ENCODE results near the gene PPP1R3E. TPM values are rescaled to one million over a fixed set of nuclear protein-coding genes. Genes with fewer than 3 reads are reported as not detected.
A peak's percentile ranks its signal among the peaks of the same experiment; 100 is the strongest.

PPP1R3E gene
- total and polyA plus RNA-seq, 2 of the 13 experiments (the other 11 are each of a cell fraction or from before 2014, with no cell fraction given): 16.5 to 26.5 TPM

- TF ChIP-seq ATF3 (CRISPR knock-in tag; IDR thresholded peaks at IDR 0.05) (0 out of 2 replicates have a peak, but pooled peaks have one; percentile 35), EP300 (IDR thresholded peaks at IDR 0.05; ENCODE audit: low read depth in 2 of 2, low read length in 2 of 2) (peak; percentile 68 to 90; a peak in 3 of 4 replicates), EP300 (CRISPR knock-in tag; IDR thresholded peaks at IDR 0.05; ENCODE audit: borderline replicate concordance) (peak; percentile 83), PRDM10 (CRISPR knock-in tag; IDR thresholded peaks at IDR 0.05; ENCODE audit: low read depth) (peak; percentile 89), SP4 (CRISPR knock-in tag; IDR thresholded peaks at IDR 0.05) (peak; percentile 96), NFYC (CRISPR knock-in tag; IDR thresholded peaks at IDR 0.05) (peak; percentile 91), CSRNP2 (CRISPR knock-in tag; conservative IDR thresholded peaks at IDR 0.05; ENCODE audit: low read depth) (no peak; the same call in 1 of the 2 replicates), ZNF383 (CRISPR knock-in tag; IDR thresholded peaks at IDR 0.05; ENCODE audit: borderline replicate concordance) (0 out of 2 replicates have a peak, but pooled peaks have one; percentile 78), PAWR (CRISPR knock-in tag; IDR thresholded peaks at IDR 0.05; ENCODE audit: borderline replicate concordance) (peak; percentile 80), THYN1 (CRISPR knock-in tag; IDR thresholded peaks at IDR 0.05; ENCODE audit: borderline replicate concordance, low read depth) (no peak), HNRNPUL1 (IDR thresholded peaks at IDR 0.05; ENCODE audit: low read depth, low read length) (no peak), ZNF709 (CRISPR knock-in tag; IDR thresholded peaks at IDR 0.05) (peak; percentile 17; the same call in 1 of the 2 replicates), ZNF740 (CRISPR knock-in tag; IDR thresholded peaks at IDR 0.05) (peak; percentile 90; the same call in 1 of the 2 replicates), JUN (CRISPR knock-in tag; IDR thresholded peaks at IDR 0.05) (peak; percentile 43), MLX (CRISPR knock-in tag; IDR thresholded peaks at IDR 0.05) (peak; percentile 59)
Observed at GRCh38 chr14:23320584-23321571, 18.2 kb upstream of the PPP1R3E start, which contains the start of gene PABPN1 (continued).
